ENCODE measurements around the gene KRTAP1-5.

GRCh38 chr17:41067281-41067680, 40.3 kb upstream of the KRTAP1-5 start:
- TF ChIP-seq CTCF (IDR thresholded peaks at IDR 0.05) (no peak), EZH2phosphoT487 (IDR thresholded peaks at IDR 0.05) (no peak)

Measured in neural progenitor cell (in vitro differentiated cells).